CD8-positive, alpha-beta memory T cell (primary cell): ENCODE data around the gene SIX5. TPM values are rescaled to one million over a fixed set of nuclear protein-coding genes. Genes with fewer than 3 reads are reported as not detected.
"Not testable (repeated sequence)": the region's sequence is repeated elsewhere in the genome, so short reads cannot be mapped to it uniquely, and the experiment has no call there.

Experiments used
- CTCF ChIA-PET: fragments of 350-600 bp; sonication (Branson Sonifier 250); formaldehyde crosslinking; loops from one replicate; lab custom pipeline; 2021; ENCODE audit warnings: antibody characterized with exemption; lab: Charles Lee
- POLR2A ChIA-PET: fragments of 350-600 bp; sonication (Branson Sonifier 250); formaldehyde crosslinking; loops from one replicate; lab custom pipeline; 2021; ENCODE audit warnings: antibody characterized with exemption; lab: Charles Lee
- DNase-seq, 5 donors: peaks; one replicate each; pipeline versions ENCODE4 v3.0.0 to v3.0.0-alpha.2; 2020 to 2022; ENCODE audit warnings: mixed read lengths in 1 of 5
- H3K27ac ChIP-seq: one replicate; pipeline ENCODE4 v1.7.0; 2013; ENCODE audit warnings: low read depth, mild to moderate bottlenecking, low read length, moderate library complexity
- H3K27me3 ChIP-seq: 2 replicates; pipeline ENCODE4 v1.7.0; 2013; ENCODE audit warnings: low read length, mild to moderate bottlenecking; ENCODE audit not compliant: insufficient read depth, poor library complexity, severe bottlenecking
- H3K36me3 ChIP-seq: 2 replicates; pipeline ENCODE4 v1.7.0; 2013; ENCODE audit warnings: mild to moderate bottlenecking, low read length, moderate library complexity; ENCODE audit not compliant: insufficient read depth
- H3K4me1 ChIP-seq: 2 replicates; pipeline ENCODE4 v1.7.0; 2013; ENCODE audit warnings: mild to moderate bottlenecking, low read length, moderate library complexity; ENCODE audit not compliant: insufficient read depth
- H3K4me3 ChIP-seq: 2 replicates; pipeline ENCODE4 v1.7.0; 2013; ENCODE audit warnings: mild to moderate bottlenecking, low read length
- H3K9me3 ChIP-seq: 2 replicates; pipeline ENCODE4 v1.7.0; 2013; ENCODE audit warnings: mild to moderate bottlenecking, low read length
- H3K27ac Mint-ChIP-seq, 8 donors: one replicate each; pipeline ENCODE4 v1.8.0; 2020 to 2021; ENCODE audit warnings: mixed read lengths in 8 of 8, mild to moderate bottlenecking in 6 of 8, inconsistent platforms in 3 of 8, moderate library complexity in 3 of 8
- H3K27me3 Mint-ChIP-seq, 2 donors: one replicate each; pipeline ENCODE4 v1.8.0; 2020 to 2021; ENCODE audit warnings: mixed read lengths in 2 of 2, mild to moderate bottlenecking in 1 of 2, moderate library complexity in 1 of 2
- H3K36me3 Mint-ChIP-seq, 3 donors: one replicate each; pipeline ENCODE4 v1.8.0; 2020 to 2021; ENCODE audit warnings: mixed read lengths in 3 of 3, inconsistent platforms in 1 of 3, mild to moderate bottlenecking in 1 of 3
- H3K4me1 Mint-ChIP-seq, 3 donors: one replicate each; pipeline ENCODE4 v1.8.0; 2020 to 2021; ENCODE audit warnings: mixed read lengths in 3 of 3, inconsistent platforms in 1 of 3, mild to moderate bottlenecking in 1 of 3
- H3K4me3 Mint-ChIP-seq, 7 donors: one replicate each; pipeline ENCODE4 v1.8.0; 2020 to 2021; ENCODE audit warnings: mixed read lengths in 7 of 7, mild to moderate bottlenecking in 6 of 7, moderate library complexity in 4 of 7, inconsistent platforms in 2 of 7
- H3K9me3 Mint-ChIP-seq, 5 donors: one replicate each; pipeline ENCODE4 v1.8.0; 2020 to 2022; ENCODE audit warnings: mixed read lengths in 5 of 5, mild to moderate bottlenecking in 3 of 5, moderate library complexity in 2 of 5, inconsistent platforms in 1 of 5
- polyA plus RNA-seq: library from polyadenylated mRNA; unstranded; fragments of 300-500 nt; fragmentation: Illumina TruSeq; gene quantifications from one replicate; pipeline ENCODE4 v1.2.3, GENCODE V29; 2021
- total RNA-seq, 2 experiments: library from RNA; stranded (reverse); gene quantifications; one replicate each; pipeline ENCODE4 v1.2.3, GENCODE V29; 2021

The SIX5 gene
- total and polyA plus RNA-seq, 3 experiments from 2014 or later = 0.23 to 2.6 (median 2.5) TPM

DNA sequence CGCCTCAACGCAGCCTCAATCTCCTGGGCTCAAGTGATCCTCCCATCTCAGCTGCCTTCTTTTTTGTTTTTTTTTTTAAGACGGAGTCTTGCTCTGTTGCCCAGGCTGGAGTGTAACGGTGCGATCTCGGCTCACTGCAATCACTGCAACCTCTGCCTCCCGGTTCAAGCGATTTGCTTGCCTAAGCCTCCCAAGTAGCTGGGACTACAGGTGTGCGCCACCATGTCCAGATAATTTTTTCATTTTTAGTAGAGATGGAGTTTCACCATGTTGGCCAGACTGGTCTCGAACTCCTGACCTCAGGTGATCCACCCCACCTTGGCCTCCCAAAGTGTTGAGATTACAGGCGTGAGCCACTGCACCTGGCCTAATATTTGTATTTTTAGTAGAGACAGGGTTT, 49.0 kb downstream of the SIX5 start:
- H3K4me3 ChIP-seq, POLR2A ChIA-PET, H3K27me3 Mint-ChIP-seq, DNase-seq, H3K27me3 ChIP-seq, CTCF ChIA-PET, H3K9me3 Mint-ChIP-seq, H3K9me3 ChIP-seq, H3K27ac ChIP-seq, H3K36me3 ChIP-seq: not testable (repeated sequence)
- peaks cover 38 to 54% (median 51%) of the 10 kb centered on the region in 3 donors for H3K4me1 Mint-ChIP-seq
- peak overlapping the region in 3 of 7 donors; percentile 32 to 78 (median 60) for H3K4me3 Mint-ChIP-seq
- peaks cover 0 to 41% (median 11%) of the 10 kb centered on the region in 3 donors for H3K36me3 Mint-ChIP-seq
- H3K27ac Mint-ChIP-seq = peak overlapping the region in 1 of 8 donors; percentile 29
- H3K4me1 ChIP-seq = peaks cover 21% of the 10 kb centered on the region

DNA sequence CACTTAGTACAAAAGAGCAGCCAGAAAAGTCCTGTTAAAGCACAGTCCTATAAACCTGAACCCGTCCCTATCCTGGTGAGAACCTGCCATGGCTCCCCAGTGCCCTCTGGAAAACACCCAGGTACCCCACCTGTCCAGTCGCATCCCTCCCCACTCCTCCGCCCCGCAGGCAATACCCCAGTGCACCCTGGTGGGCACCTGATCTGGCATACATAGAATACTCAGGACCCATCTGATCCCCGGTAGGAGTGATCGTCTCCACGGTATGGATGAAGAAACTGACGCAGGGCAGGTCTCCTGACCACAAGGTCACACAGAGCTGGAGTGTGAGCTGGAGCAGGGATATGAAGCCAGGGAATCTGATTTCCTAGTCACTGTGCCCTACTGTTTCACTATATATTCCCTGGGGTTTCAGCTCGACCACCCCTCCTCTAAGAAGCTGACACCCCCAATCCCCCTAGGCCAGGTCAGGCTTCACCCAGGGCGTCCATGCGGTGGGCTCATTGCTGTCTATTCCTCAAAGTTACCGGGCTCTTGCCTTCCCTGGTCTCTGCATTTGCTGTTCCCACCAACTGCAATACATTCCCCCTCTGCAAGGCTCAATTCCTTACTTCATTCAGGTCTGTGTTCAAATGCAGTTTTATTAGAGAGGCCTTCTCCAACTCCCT, 50.9 kb downstream of the SIX5 start:
- Mint-ChIP-seq H3K9me3 (no peaks in the 10 kb centered on the region), H3K27ac (peak overlapping the region; percentile 83 to 99 (median 97)), H3K27me3 (no peaks in the 10 kb centered on the region), H3K4me1 (peaks cover 39 to 56% (median 49%) of the 10 kb centered on the region in 3 donors), H3K36me3 (peaks cover 0 to 39% (median 8%) of the 10 kb centered on the region in 3 donors), H3K4me3 (peak overlapping the region; percentile 86 to 97 (median 95))
- Histone ChIP-seq H3K36me3 (no peaks in the 10 kb centered on the region), H3K27ac (peak overlapping the region; percentile 83), H3K9me3 (no peaks in the 10 kb centered on the region), H3K27me3 (no peaks in the 10 kb centered on the region), H3K4me1 (peaks cover 24% of the 10 kb centered on the region), H3K4me3 (peak overlapping the region; percentile 76)
- ChIA-PET CTCF (interaction anchor here (1.0 to 5.9 kb wide), 5 partner anchors 12 to 81 kb away, joined by 4 to 45 read pairs (median 5); partner anchors contain the start of genes QPCTL, SIX5 and SNRPD2), POLR2A (interaction anchor here (0.9 to 2.4 kb wide), 7 partner anchors 12 to 1556 kb away, joined by 3 to 19 read pairs (median 9); partner anchors contain the start of genes CALM3, DMWD, FBXO46 and QPCTL)
- DNase-seq = peak in 2 of 5 donors; percentile 13 to 51

DNA sequence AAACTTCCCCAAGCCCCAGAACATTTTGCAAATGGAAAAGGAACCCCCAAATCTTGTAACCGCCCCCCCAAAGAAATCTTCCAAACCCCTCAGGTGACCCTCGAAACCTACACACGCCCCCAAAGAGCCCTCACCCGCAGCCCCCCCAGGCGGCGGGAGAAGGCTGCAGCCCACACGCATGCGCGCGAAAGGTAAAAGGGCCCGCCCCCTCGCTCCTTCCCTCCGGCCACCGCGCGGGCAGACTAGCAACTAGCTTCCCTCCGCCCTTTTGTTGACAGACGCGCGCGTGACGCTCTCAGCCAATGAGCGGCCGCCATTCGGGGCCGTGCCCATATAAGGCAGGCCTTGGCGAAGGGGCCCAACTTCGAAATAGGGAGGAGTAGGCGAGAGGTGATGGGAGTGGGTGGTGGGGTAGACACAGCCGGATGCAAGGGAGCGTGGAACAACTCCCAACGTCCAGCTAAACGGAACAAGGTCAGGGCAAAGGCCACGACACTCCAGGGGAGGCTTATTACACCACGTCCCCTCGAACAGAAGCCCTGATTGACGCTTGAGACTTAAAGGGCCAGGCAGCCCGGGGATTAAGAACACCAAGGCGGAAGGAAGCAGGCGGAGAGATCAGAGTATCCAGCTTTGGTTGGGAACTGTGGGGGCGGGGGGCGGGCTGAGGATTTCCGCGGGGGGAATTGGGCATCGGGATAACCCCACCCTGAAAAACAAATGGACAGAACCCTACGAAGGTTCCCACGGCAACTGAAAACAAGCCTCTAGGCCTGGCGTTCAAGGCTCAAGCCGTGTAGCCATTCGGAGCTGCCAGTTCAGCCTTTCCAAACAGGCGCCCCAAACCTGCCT, 51.7 kb downstream of the SIX5 start:
- no peaks in the 10 kb centered on the region for H3K36me3 ChIP-seq
- CTCF ChIA-PET = interaction anchor here (0.6 to 5.9 kb wide), 10 partner anchors 13 to 278 kb away, joined by 3 to 45 read pairs (median 4); partner anchors contain the start of genes QPCTL, SIX5 and SNRPD2
- POLR2A ChIA-PET = interaction anchor here (0.5 to 2.4 kb wide), 10 partner anchors 13 to 1557 kb away, joined by 3 to 19 read pairs (median 6); partner anchors contain the start of genes CALM3, DMWD, FBXO46 and QPCTL
- peak overlapping the region; percentile 82 for H3K4me3 ChIP-seq
- Mint-ChIP-seq H3K4me3 (peak overlapping the region; percentile 86 to 97 (median 95)), H3K36me3 (peaks cover 0 to 39% (median 8%) of the 10 kb centered on the region in 3 donors), H3K27ac (peak overlapping the region; percentile 83 to 99 (median 97)), H3K4me1 (peaks cover 39 to 56% (median 49%) of the 10 kb centered on the region in 3 donors), H3K27me3 (no peaks in the 10 kb centered on the region), H3K9me3 (no peaks in the 10 kb centered on the region)
- peaks cover 24% of the 10 kb centered on the region for H3K4me1 ChIP-seq
- H3K9me3 ChIP-seq = no peaks in the 10 kb centered on the region
- peak overlapping the region; percentile 83 for H3K27ac ChIP-seq
- no peaks in the 10 kb centered on the region for H3K27me3 ChIP-seq
- peak; percentile 97 to 99 (median 99) for DNase-seq

DNA sequence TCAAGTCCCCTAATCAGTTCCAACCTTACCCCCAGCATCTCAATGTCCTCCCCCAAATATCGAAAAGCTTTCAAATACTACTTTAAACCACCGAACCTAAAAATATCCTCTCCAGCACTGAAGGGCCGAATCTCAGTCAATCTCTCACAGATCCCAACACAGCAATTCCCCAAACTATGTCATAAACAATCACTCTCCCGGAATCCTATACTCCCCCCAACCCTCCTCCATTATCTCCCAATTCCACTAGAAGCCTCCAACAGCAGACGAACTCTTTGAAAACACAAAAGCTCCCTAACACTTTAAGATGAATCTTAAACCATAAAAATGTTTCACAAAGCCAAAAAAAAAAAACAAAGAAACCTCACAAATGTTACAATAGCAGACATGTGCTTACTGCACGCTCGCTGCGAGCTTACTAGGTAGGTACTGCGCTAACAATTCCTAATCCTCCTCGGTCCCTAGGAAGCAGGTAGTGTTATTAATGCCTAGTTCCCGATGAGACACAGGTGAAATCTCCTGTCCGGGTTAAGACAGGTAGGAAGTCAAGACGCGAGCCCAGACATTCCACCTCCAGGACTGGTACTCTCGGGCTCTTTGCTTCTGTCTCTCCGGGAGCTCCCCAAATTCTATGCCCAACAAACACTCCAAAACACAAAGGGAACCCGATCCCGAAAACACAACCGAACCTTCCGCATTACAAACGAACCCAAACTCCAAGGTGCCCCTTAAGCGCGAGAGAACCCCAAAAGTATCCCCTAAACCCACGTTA, 52.5 kb downstream of the SIX5 start:
- Histone ChIP-seq H3K4me1 (peaks cover 24% of the 10 kb centered on the region), H3K4me3 (peak overlapping the region; percentile 82), H3K27me3 (no peaks in the 10 kb centered on the region), H3K27ac (peak overlapping the region; percentile 74), H3K36me3 (no peaks in the 10 kb centered on the region), H3K9me3 (no peaks in the 10 kb centered on the region)
- Mint-ChIP-seq H3K4me1 (peaks cover 39 to 52% (median 45%) of the 10 kb centered on the region in 3 donors), H3K27me3 (no peaks in the 10 kb centered on the region), H3K9me3 (no peaks in the 10 kb centered on the region), H3K27ac (peak overlapping the region; percentile 83 to 99 (median 97)), H3K36me3 (peaks cover 0 to 38% (median 8%) of the 10 kb centered on the region in 3 donors), H3K4me3 (peak overlapping the region; percentile 86 to 97 (median 95))
- ChIA-PET CTCF (interaction anchor here (0.6 to 5.9 kb wide), 9 partner anchors 14 to 277 kb away, joined by 3 to 45 read pairs (median 4); partner anchors contain the start of genes QPCTL, SIX5 and SNRPD2), POLR2A (interaction anchor here (0.6 to 2.4 kb wide), 8 partner anchors 14 to 1557 kb away, joined by 3 to 19 read pairs (median 8); partner anchors contain the start of genes DMWD, FBXO46, QPCTL and SIX5)
- no peak for DNase-seq

DNA sequence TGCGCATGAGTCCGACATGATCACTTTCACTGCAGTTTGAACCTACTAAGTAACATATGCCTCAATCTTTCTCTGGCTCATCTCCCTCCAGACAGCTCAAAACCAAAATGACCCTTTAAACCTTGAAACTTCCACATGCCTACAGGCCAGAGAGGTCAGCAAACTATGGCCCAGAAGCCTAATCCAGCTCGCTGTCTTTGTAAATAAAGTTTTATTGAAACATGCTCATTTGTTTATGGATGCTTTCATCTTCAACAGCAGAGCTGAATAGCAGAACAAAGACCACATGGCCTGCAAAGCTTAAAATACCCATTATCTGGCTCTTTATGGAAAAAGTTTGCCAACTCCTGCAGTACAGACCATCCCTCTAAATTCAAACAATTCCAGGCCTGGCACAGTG, 53.9 kb downstream of the SIX5 start:
- Mint-ChIP-seq H3K36me3 (peaks cover 0 to 42% (median 12%) of the 10 kb centered on the region in 3 donors), H3K4me3 (peak overlapping the region in 3 of 7 donors; percentile 10 to 54 (median 40)), H3K4me1 (peaks cover 43 to 58% (median 51%) of the 10 kb centered on the region in 3 donors), H3K27me3 (no peaks in the 10 kb centered on the region), H3K27ac (peak overlapping the region in 3 of 8 donors; percentile 18 to 29 (median 28)), H3K9me3 (no peaks in the 10 kb centered on the region)
- Histone ChIP-seq H3K9me3 (no peaks in the 10 kb centered on the region), H3K4me3 (no peak overlapping the region), H3K27ac (no peak overlapping the region), H3K4me1 (peaks cover 24% of the 10 kb centered on the region), H3K27me3 (no peaks in the 10 kb centered on the region), H3K36me3 (no peaks in the 10 kb centered on the region)
- no peak for DNase-seq
- POLR2A ChIA-PET = interaction anchor here (0.6 to 1.1 kb wide), 4 partner anchors 16 to 746 kb away, joined by 3 to 10 read pairs (median 4); partner anchors contain the start of gene SNRPD2
- CTCF ChIA-PET = interaction anchor here (1.1 to 5.9 kb wide), 2 partner anchors 22 to 34 kb away, joined by 3 to 45 read pairs; partner anchors contain the start of genes QPCTL and SNRPD2

Other genes starting within 250 kb of the SIX5 start
- 10 to 100 TPM; 14.2 to 17.5 TPM for gene OPA3, start 184.4 kb downstream of the SIX5 start, total RNA-seq
- 18.1 TPM for gene OPA3, start 184.4 kb downstream of the SIX5 start, polyA plus RNA-seq
- gene GPR4, start 167.0 kb downstream of the SIX5 start, total RNA-seq = not detected
- gene GPR4, start 167.0 kb downstream of the SIX5 start, polyA plus RNA-seq = not detected
- gene EML2, start 129.9 kb downstream of the SIX5 start, total RNA-seq = 100 to 1,000 TPM; 122 to 128 TPM
- gene EML2, start 129.9 kb downstream of the SIX5 start, polyA plus RNA-seq = 18.8 TPM
- gene GIPR, start 101.0 kb downstream of the SIX5 start, total RNA-seq = 1 to 10 TPM; 1.7 to 1.9 TPM
- 0.21 TPM for gene GIPR, start 101.0 kb downstream of the SIX5 start, polyA plus RNA-seq
- 100 to 1,000 TPM; 738 to 747 TPM for gene SNRPD2, start 77.3 kb downstream of the SIX5 start, total RNA-seq
- 1,016 TPM for gene SNRPD2, start 77.3 kb downstream of the SIX5 start, polyA plus RNA-seq
- 10 to 100 TPM; 11.3 to 11.5 TPM for gene QPCTL, start 76.6 kb downstream of the SIX5 start, total RNA-seq
- 2.0 TPM for gene QPCTL, start 76.6 kb downstream of the SIX5 start, polyA plus RNA-seq
- gene FBXO46, start 38.4 kb downstream of the SIX5 start, total RNA-seq = 10 to 100 TPM; 25.2 to 30.4 TPM
- 21.1 TPM for gene FBXO46, start 38.4 kb downstream of the SIX5 start, polyA plus RNA-seq
- not detected for gene MEIOSIN, start 35.8 kb downstream of the SIX5 start, total RNA-seq
- not detected for gene MEIOSIN, start 35.8 kb downstream of the SIX5 start, polyA plus RNA-seq
- gene DMPK, start 13.2 kb upstream of the SIX5 start, total RNA-seq = 10 to 100 TPM; 27.1 to 28.2 TPM
- 1.6 TPM for gene DMPK, start 13.2 kb upstream of the SIX5 start, polyA plus RNA-seq
- 10 to 100 TPM; 57.6 to 62.9 TPM for gene DMWD, start 23.6 kb upstream of the SIX5 start, total RNA-seq
- gene DMWD, start 23.6 kb upstream of the SIX5 start, polyA plus RNA-seq = 25.6 TPM
- under 1 TPM; 0.16 to 0.22 TPM for gene RSPH6A, start 46.1 kb upstream of the SIX5 start, total RNA-seq
- not detected for gene RSPH6A, start 46.1 kb upstream of the SIX5 start, polyA plus RNA-seq
- 100 to 1,000 TPM; 116 to 119 TPM for gene SYMPK, start 93.9 kb upstream of the SIX5 start, total RNA-seq
- gene SYMPK, start 93.9 kb upstream of the SIX5 start, polyA plus RNA-seq = 17.5 TPM
- under 1 TPM; 0.59 to 0.62 TPM for gene FOXA3, start 95.1 kb upstream of the SIX5 start, total RNA-seq
- not detected for gene FOXA3, start 95.1 kb upstream of the SIX5 start, polyA plus RNA-seq
- gene IRF2BP1, start 116.9 kb upstream of the SIX5 start, total RNA-seq = 10 to 100 TPM; 17.9 to 18.6 TPM
- gene IRF2BP1, start 116.9 kb upstream of the SIX5 start, polyA plus RNA-seq = 8.5 TPM
- gene MYPOP, start 133.4 kb upstream of the SIX5 start, total RNA-seq = 1 to 10 TPM; 4.9 to 5.8 TPM
- 0.46 TPM for gene MYPOP, start 133.4 kb upstream of the SIX5 start, polyA plus RNA-seq
- gene NANOS2, start 145.5 kb upstream of the SIX5 start, total RNA-seq = not detected
- gene NANOS2, start 145.5 kb upstream of the SIX5 start, polyA plus RNA-seq = not detected
- not detected for gene NOVA2, start 204.6 kb upstream of the SIX5 start, total RNA-seq
- gene NOVA2, start 204.6 kb upstream of the SIX5 start, polyA plus RNA-seq = not detected
- gene CCDC61, start 226.2 kb upstream of the SIX5 start, total RNA-seq = 10 to 100 TPM; 20.0 to 23.3 TPM
- 13.8 TPM for gene CCDC61, start 226.2 kb upstream of the SIX5 start, polyA plus RNA-seq